ENCODE results near the gene NDUFS7.

NDUFS7 gene

GRCh38 chr19:1396768-1397679 lies 13.3 kb downstream of the NDUFS7 start:
- no peak overlapping the region for H3K27ac ChIP-seq

GRCh38 chr19:1397838-1398237 lies 14.1 kb downstream of the NDUFS7 start:
- H3K4me1 ChIP-seq (ENCODE audit: low read depth, poor library complexity, severe bottlenecking): peaks cover 13% of the 10 kb centered on the region
- H3K4me3 ChIP-seq (IDR thresholded peaks at IDR 0.05; ENCODE audit: insufficient read depth, low read depth, low read length): no peak overlapping the region
- no peak overlapping the region for H3K9ac ChIP-seq
- H4K20me1 ChIP-seq (ENCODE audit: insufficient read depth): no peaks in the 10 kb centered on the region
- no peaks in the 10 kb centered on the region for H3K27me3 ChIP-seq (ENCODE audit: insufficient read depth, low read depth)
- no peaks in the 10 kb centered on the region for H3K36me3 ChIP-seq (ENCODE audit: insufficient read depth)
- H3K4me2 ChIP-seq: no peak overlapping the region
- H3K79me2 ChIP-seq (ENCODE audit: insufficient read depth, low read depth): no peaks in the 10 kb centered on the region
- no peak overlapping the region for H2AFZ ChIP-seq (ENCODE audit: low read depth)
- no peak overlapping the region for H3K27ac ChIP-seq
- TF ChIP-seq CTCF (conservative IDR thresholded peaks at IDR 0.05; ENCODE audit: low read depth, low read length): no peak

More at GRCh38 chr19:1396768-1397679, 13.3 kb downstream of the NDUFS7 start:
- no peaks in the 10 kb centered on the region for H3K36me3 ChIP-seq (ENCODE audit: insufficient read depth)
- peaks cover 13% of the 10 kb centered on the region for H3K4me1 ChIP-seq (ENCODE audit: low read depth, poor library complexity, severe bottlenecking)
- no peak overlapping the region for H2AFZ ChIP-seq (ENCODE audit: low read depth)
- no peaks in the 10 kb centered on the region for H4K20me1 ChIP-seq (ENCODE audit: insufficient read depth)
- no peak overlapping the region for H3K4me3 ChIP-seq (IDR thresholded peaks at IDR 0.05; ENCODE audit: insufficient read depth, low read depth, low read length)
- no peak overlapping the region for H3K4me2 ChIP-seq
- H3K9ac ChIP-seq: no peak overlapping the region
- no peaks in the 10 kb centered on the region for H3K79me2 ChIP-seq (ENCODE audit: insufficient read depth, low read depth)
- no peaks in the 10 kb centered on the region for H3K27me3 ChIP-seq (ENCODE audit: insufficient read depth, low read depth)
- TF ChIP-seq CTCF (conservative IDR thresholded peaks at IDR 0.05; ENCODE audit: low read depth, low read length): no peak

- no peak overlapping the region for H3K9ac ChIP-seq
- TF ChIP-seq CTCF (conservative IDR thresholded peaks at IDR 0.05; ENCODE audit: low read depth, low read length): no peak
- H3K4me3 ChIP-seq (IDR thresholded peaks at IDR 0.05; ENCODE audit: insufficient read depth, low read depth, low read length): no peak overlapping the region
Observed at GRCh38 chr19:1399079-1399478, 15.4 kb downstream of the NDUFS7 start.

GRCh38 chr19:1399745-1400144 lies 16.0 kb downstream of the NDUFS7 start:
- no peaks in the 10 kb centered on the region for H3K79me2 ChIP-seq (ENCODE audit: insufficient read depth, low read depth)
- H3K4me2 ChIP-seq: no peak overlapping the region
- no peaks in the 10 kb centered on the region for H3K36me3 ChIP-seq (ENCODE audit: insufficient read depth)
- no peak overlapping the region for H3K4me3 ChIP-seq (IDR thresholded peaks at IDR 0.05; ENCODE audit: insufficient read depth, low read depth, low read length)
- H3K27ac ChIP-seq: no peak overlapping the region
- peaks cover 13% of the 10 kb centered on the region for H3K4me1 ChIP-seq (ENCODE audit: low read depth, poor library complexity, severe bottlenecking)
- no peak overlapping the region for H2AFZ ChIP-seq (ENCODE audit: low read depth)
- H4K20me1 ChIP-seq (ENCODE audit: insufficient read depth): no peaks in the 10 kb centered on the region
- no peak overlapping the region for H3K9ac ChIP-seq
- TF ChIP-seq CTCF (conservative IDR thresholded peaks at IDR 0.05; ENCODE audit: low read depth, low read length): no peak
- no peaks in the 10 kb centered on the region for H3K27me3 ChIP-seq (ENCODE audit: insufficient read depth, low read depth)

More at GRCh38 chr19:1399079-1399478, 15.4 kb downstream of the NDUFS7 start:
- no peaks in the 10 kb centered on the region for H3K36me3 ChIP-seq (ENCODE audit: insufficient read depth)
- no peak overlapping the region for H3K27ac ChIP-seq
- H3K79me2 ChIP-seq (ENCODE audit: insufficient read depth, low read depth): no peaks in the 10 kb centered on the region
- no peak overlapping the region for H2AFZ ChIP-seq (ENCODE audit: low read depth)
- H3K4me2 ChIP-seq: no peak overlapping the region
- H3K4me1 ChIP-seq (ENCODE audit: low read depth, poor library complexity, severe bottlenecking): peaks cover 13% of the 10 kb centered on the region
- no peaks in the 10 kb centered on the region for H4K20me1 ChIP-seq (ENCODE audit: insufficient read depth)
- H3K27me3 ChIP-seq (ENCODE audit: insufficient read depth, low read depth): no peaks in the 10 kb centered on the region
